HL-60 (cell line): ENCODE measurements around the gene CABCOCO1.

Source experiments
- DNase-seq, 2 experiments: peaks; one replicate each; pipeline ENCODE4 v3.0.0-alpha.2; 2010 to 2020; ENCODE audit warnings: low read depth in 1 of 2, low spot score in 1 of 2
- H3K27ac ChIP-seq: fragments of 250-450 bp; sonication (Bioruptor Pico); replicated peaks from 2 replicates; pipeline ENCODE4 v1.5.1; 2020; ENCODE audit warnings: mild to moderate bottlenecking, moderate library complexity
- H3K27me3 ChIP-seq: fragments of 250-450 bp; sonication (Bioruptor Pico); 2 replicates; pipeline ENCODE4 v1.5.1; 2021; ENCODE audit warnings: mild to moderate bottlenecking, moderate library complexity; ENCODE audit not compliant: insufficient read depth, poor library complexity, severe bottlenecking
- H3K4me3 ChIP-seq: replicated peaks from 2 replicates; pipeline ENCODE4 v1.5.1; 2011; ENCODE audit warnings: mild to moderate bottlenecking, control low read depth, low read length; ENCODE audit not compliant: insufficient read depth
- CTCF ChIP-seq: IDR thresholded peaks from one replicate; pipeline ENCODE4 v1.5.1; 2011; ENCODE audit warnings: low read length, control low read depth, inconsistent platforms; ENCODE audit not compliant: insufficient read depth
- GABPA ChIP-seq: IDR thresholded peaks from 2 replicates; pipeline ENCODE4 v1.6.1; 2012; ENCODE audit warnings: low read depth
- POLR2AphosphoS5 ChIP-seq: IDR thresholded peaks from 2 replicates; pipeline ENCODE4 v1.6.1; 2012; ENCODE audit warnings: low read depth
- REST ChIP-seq: IDR thresholded peaks from 2 replicates; pipeline ENCODE4 v1.6.1; 2012; ENCODE audit warnings: low read depth; ENCODE audit not compliant: insufficient replicate concordance
- SPI1 ChIP-seq: IDR thresholded peaks from 2 replicates; pipeline ENCODE4 v1.6.1; 2012; ENCODE audit warnings: low read depth, mild to moderate bottlenecking, borderline replicate concordance

CABCOCO1 gene

GRCh38 chr10:61779950-61780659 lies 117.4 kb downstream of the CABCOCO1 start:
- H3K27me3 ChIP-seq, result no peaks in the 10 kb centered on the region
- no peak for DNase-seq
- TF ChIP-seq POLR2AphosphoS5 (no peak), CTCF (no peak), GABPA (no peak)
- H3K4me3 ChIP-seq, result no peak overlapping the region
- H3K27ac ChIP-seq, result no peak overlapping the region

GRCh38 chr10:61780732-61781131 lies 118.0 kb downstream of the CABCOCO1 start:
- no peak for DNase-seq
- Histone ChIP-seq H3K27ac (no peak overlapping the region), H3K27me3 (no peaks in the 10 kb centered on the region), H3K4me3 (no peak overlapping the region)
- TF ChIP-seq REST (no peak), CTCF (no peak)

GRCh38 chr10:61781969-61782403 lies 119.3 kb downstream of the CABCOCO1 start:
- no peak for TF ChIP-seq CTCF
- TF ChIP-seq SPI1, result no peak
- no peak for TF ChIP-seq REST
- TF ChIP-seq POLR2AphosphoS5, result no peak
- TF ChIP-seq GABPA, result no peak
- no peak for DNase-seq
- Histone ChIP-seq H3K27me3 (no peaks in the 10 kb centered on the region), H3K4me3 (no peak overlapping the region), H3K27ac (no peak overlapping the region)
